Activated B cell treated with CpG ODN at 0.5 μM for 24 hours (primary cell): ENCODE results near the gene ZPBP2. TPM values are rescaled to one million over a fixed set of nuclear protein-coding genes. Genes with fewer than 3 reads are reported as not detected.

Source experiments
- ATAC-seq: fragments of 200-7000 bp; cut with Tn5 transposase; one replicate; pipeline ENCODE4 v1.10.0; 2021; ENCODE audit warnings: low read depth, mild to moderate bottlenecking, moderate library complexity
- CTCF ChIA-PET: fragments of 350-600 bp; sonication (Branson Sonifier 250); formaldehyde crosslinking; loops from one replicate; lab custom pipeline; 2021; ENCODE audit warnings: antibody characterized with exemption; lab: Charles Lee
- POLR2A ChIA-PET: fragments of 350-600 bp; sonication (Branson Sonifier 250); formaldehyde crosslinking; loops from one replicate; lab custom pipeline; 2021; ENCODE audit warnings: antibody characterized with exemption; lab: Charles Lee
- DNase-seq: peaks from one replicate; pipeline ENCODE4 v3.0.0; 2022
- H3K27ac Mint-ChIP-seq: one replicate; pipeline ENCODE4 v1.8.0; 2020; ENCODE audit warnings: mixed read lengths
- H3K27me3 Mint-ChIP-seq: one replicate; pipeline ENCODE4 v1.8.0; 2021; ENCODE audit warnings: mixed read lengths
- H3K36me3 Mint-ChIP-seq: one replicate; pipeline ENCODE4 v1.8.0; 2021; ENCODE audit warnings: low read depth, mixed read lengths
- H3K4me1 Mint-ChIP-seq: one replicate; pipeline ENCODE4 v1.8.0; 2021; ENCODE audit warnings: mixed read lengths
- H3K4me3 Mint-ChIP-seq: one replicate; pipeline ENCODE4 v1.8.0; 2020; ENCODE audit warnings: mild to moderate bottlenecking, mixed read lengths
- H3K9me3 Mint-ChIP-seq: one replicate; pipeline ENCODE4 v1.8.0; 2020; ENCODE audit warnings: mixed read lengths
- CTCF ChIP-seq: fragments of 200-600 bp; IDR thresholded peaks from one replicate; pipeline ENCODE4 v1.8.0; 2022; ENCODE audit warnings: antibody characterized with exemption, mild to moderate bottlenecking
- intact Hi-C: fragments of 100-400 bp; cut with micrococcal nuclease; formaldehyde crosslinking; loops from one replicate; pipeline ENCODE4 v1.15.1; 2024
- total RNA-seq: library from RNA; stranded (reverse); gene quantifications from 2 replicates; pipeline ENCODE4 v1.2.3, GENCODE V29; 2022

ZPBP2 gene
- total RNA-seq, 1 donor from 2014 or later, result 1.2 TPM

- H3K9me3 Mint-ChIP-seq, result no peaks in the 10 kb centered on the region
- peaks cover 18% of the 10 kb centered on the region for H3K36me3 Mint-ChIP-seq
- no peaks in the 10 kb centered on the region for H3K27me3 Mint-ChIP-seq
- ChIA-PET CTCF (no interaction called here), POLR2A (no interaction called here)
- DNase-seq (no peak), ATAC-seq (peak; percentile 37)
- intact Hi-C loops, result no loop called here
- no peak overlapping the region for H3K27ac Mint-ChIP-seq
- TF ChIP-seq CTCF, result no peak
- no peak overlapping the region for H3K4me3 Mint-ChIP-seq
- peaks cover 5% of the 10 kb centered on the region for H3K4me1 Mint-ChIP-seq
These were observed 35.3 kb downstream of the ZPBP2 start for GRCh38 chr17:39903158-39903884.

GRCh38 chr17:39904990-39905288 is 36.9 kb downstream of the ZPBP2 start:
- intact Hi-C loops, result no loop called here
- Mint-ChIP-seq H3K4me3 (no peak overlapping the region), H3K36me3 (peaks cover 30% of the 10 kb centered on the region), H3K4me1 (peaks cover 5% of the 10 kb centered on the region), H3K27me3 (no peaks in the 10 kb centered on the region), H3K27ac (no peak overlapping the region), H3K9me3 (no peaks in the 10 kb centered on the region)
- ChIA-PET POLR2A (no interaction called here), CTCF (no interaction called here)
- TF ChIP-seq CTCF, result no peak
- DNase-seq (no peak), ATAC-seq (no peak)

GRCh38 chr17:39908789-39909352 is 40.9 kb downstream of the ZPBP2 start:
- intact Hi-C loops, result no loop called here
- TF ChIP-seq CTCF, result no peak
- ATAC-seq (no peak), DNase-seq (no peak)
- no peak overlapping the region for H3K4me3 Mint-ChIP-seq
- H3K36me3 Mint-ChIP-seq, result peaks cover 39% of the 10 kb centered on the region
- no peaks in the 10 kb centered on the region for H3K9me3 Mint-ChIP-seq
- ChIA-PET POLR2A (no interaction called here), CTCF (no interaction called here)
- no peaks in the 10 kb centered on the region for H3K27me3 Mint-ChIP-seq
- H3K27ac Mint-ChIP-seq, result no peak overlapping the region
- no peaks in the 10 kb centered on the region for H3K4me1 Mint-ChIP-seq

GRCh38 chr17:39913989-39914388 is 46.0 kb downstream of the ZPBP2 start:
- ChIA-PET CTCF (no interaction called here), POLR2A (interaction anchor here (0.7 kb wide), 1 partner anchor 224 kb away, joined by 3 read pairs; no protein-coding TSS in a partner anchor)
- peaks cover 29% of the 10 kb centered on the region for H3K36me3 Mint-ChIP-seq
- no peak for DNase-seq
- no peak for ATAC-seq
- no peak overlapping the region for H3K4me3 Mint-ChIP-seq
- no peak overlapping the region for H3K27ac Mint-ChIP-seq
- no peaks in the 10 kb centered on the region for H3K9me3 Mint-ChIP-seq
- TF ChIP-seq CTCF, result no peak
- H3K27me3 Mint-ChIP-seq, result no peaks in the 10 kb centered on the region
- intact Hi-C loops, result no loop called here
- H3K4me1 Mint-ChIP-seq, result peaks cover 8% of the 10 kb centered on the region

GRCh38 chr17:39915559-39915958 is 47.6 kb downstream of the ZPBP2 start:
- Mint-ChIP-seq H3K9me3 (no peaks in the 10 kb centered on the region), H3K4me3 (no peak overlapping the region), H3K36me3 (peaks cover 23% of the 10 kb centered on the region), H3K4me1 (peaks cover 16% of the 10 kb centered on the region), H3K27ac (no peak overlapping the region), H3K27me3 (no peaks in the 10 kb centered on the region)
- no peak for TF ChIP-seq CTCF
- CTCF ChIA-PET, result no interaction called here
- no peak for DNase-seq
- POLR2A ChIA-PET, result no interaction called here
- intact Hi-C loops, result no loop called here
- no peak for ATAC-seq
